K562 (cell line): ENCODE results near the gene CORO2A. TPM values are rescaled to one million over a fixed set of nuclear protein-coding genes. Genes with fewer than 3 reads are reported as not detected.

Experiments
- BACH1 ChIP-seq: fragments of 200-800 bp; sonication (Bioruptor generic); IDR thresholded peaks from 2 replicates; pipeline ENCODE4 v1.6.1; 2016; ENCODE audit warnings: missing genetic modification characterization, missing compliant biosample characterization
- CBFB ChIP-seq: sonication (generic); formaldehyde crosslinking; IDR thresholded peaks from 2 replicates; pipeline ENCODE4 v1.4.0; 2020; ENCODE audit warnings: mild to moderate bottlenecking, missing genetic modification reagents
- ELF1 ChIP-seq: fragments of 200-800 bp; sonication (Bioruptor generic); IDR thresholded peaks from 2 replicates; pipeline ENCODE4 v1.6.1; 2016; ENCODE audit warnings: missing genetic modification characterization, missing compliant biosample characterization
- KHSRP ChIP-seq: fragments of 450-650 bp; IDR thresholded peaks from 2 replicates; pipeline ENCODE4 v1.6.1; 2017
- NR3C1 ChIP-seq: sonication (generic); formaldehyde crosslinking; IDR thresholded peaks from 2 replicates; pipeline ENCODE4 v1.8.1; 2022; ENCODE audit warnings: missing genetic modification reagents
- NRF1 ChIP-seq, 2 experiments: fragments of 450-650 bp; IDR thresholded peaks in 1 of 2; conservative IDR thresholded peaks in 1 of 2; 2 replicates each; pipeline ENCODE4 v1.6.1; 2014; ENCODE audit warnings: mild to moderate bottlenecking in 2 of 2
- POLR2A ChIP-seq: fragments of 450-650 bp; conservative IDR thresholded peaks from 2 replicates; pipeline ENCODE4 v1.6.1; 2016
- PURB ChIP-seq: sonication (generic); formaldehyde crosslinking; IDR thresholded peaks from 2 replicates; pipeline ENCODE4 v1.9.0; 2021; ENCODE audit warnings: low read depth, mild to moderate bottlenecking, missing genetic modification reagents
- TCF7 ChIP-seq: sonication (generic); IDR thresholded peaks from 2 replicates; pipeline ENCODE4 v1.6.1; 2016; ENCODE audit warnings: antibody characterized with exemption, borderline replicate concordance
- ZBTB8A ChIP-seq: fragments of 450-650 bp; IDR thresholded peaks from 2 replicates; pipeline ENCODE4 v1.6.1; 2018; ENCODE audit warnings: mild to moderate bottlenecking, moderate library complexity; ENCODE audit not compliant: partially characterized antibody
- ZKSCAN8 ChIP-seq: fragments of 200-800 bp; sonication (Bioruptor generic); IDR thresholded peaks from 2 replicates; pipeline ENCODE4 v1.6.1; 2016; ENCODE audit warnings: missing genetic modification characterization, missing compliant biosample characterization
- ZNF133 ChIP-seq: fragments of 250-450 bp; sonication (Bioruptor Pico); IDR thresholded peaks from 2 replicates; pipeline ENCODE4 v1.4.0; 2020; ENCODE audit warnings: mild to moderate bottlenecking
- ZNF263 ChIP-seq: sonication (generic); formaldehyde crosslinking; IDR thresholded peaks from 2 replicates; pipeline ENCODE4 v1.8.0; 2022; ENCODE audit warnings: mild to moderate bottlenecking, missing genetic modification reagents, borderline replicate concordance
- ZNF696 ChIP-seq: fragments of 250-450 bp; sonication (Bioruptor Pico); conservative IDR thresholded peaks from 2 replicates; pipeline ENCODE4 v1.4.0; 2020; ENCODE audit warnings: mild to moderate bottlenecking, moderate library complexity
- polyA plus RNA-seq, 8 experiments: library from polyadenylated mRNA; depleted of rRNA in 4 of 8; stranded (reverse) in 5 of 8; unstranded in 3 of 8; fragments of >200 nt; fragmentation: Nextera tagmentation in 2 of 8; fragmentation: Illumina TruSeq in 1 of 8; extraction: Ambion mirVana in 2 of 8; extraction: Trizol in 1 of 8; gene quantifications; 2 replicates each; pipeline versions ENCODE4 v1.2.1 to v1.2.3, GENCODE V29; 2011 to 2014; ENCODE audit warnings: inconsistent platforms in 1 of 8, missing spikeins in 1 of 8
- total RNA-seq, 7 experiments: library from RNA; depleted of rRNA in 6 of 7; stranded (reverse); fragments of >200 nt in 6 of 7; fragmentation: Illumina TruSeq in 2 of 7; extraction: Trizol in 2 of 7; gene quantifications; 2 replicates each; pipeline versions ENCODE4 v1.2.1 to v1.2.3, GENCODE V29; 2011 to 2021; ENCODE audit warnings: low replicate concordance in 1 of 7
- TF ChIP-seq, protein P1 (sequence below): fragments of 450-650 bp; IDR thresholded peaks from 2 replicates; pipeline ENCODE4 v1.7.0; 2016; ENCODE audit warnings: borderline replicate concordance
- TF ChIP-seq, protein P2 (sequence below), 2 experiments: fragments of 450-650 bp; formaldehyde crosslinking in 1 of 2; IDR thresholded peaks; 2 replicates each; pipeline versions ENCODE4 v1.4.0 to v1.6.1; 2014 to 2020; ENCODE audit warnings: mild to moderate bottlenecking in 2 of 2, borderline replicate concordance in 1 of 2, low read depth in 1 of 2
- TF ChIP-seq, protein P3 (sequence below), 2 experiments: IDR thresholded peaks; 2 replicates each; pipeline ENCODE4 v1.6.1; 2012; ENCODE audit warnings: improper control_type of control experiment in 2 of 2, low read depth in 2 of 2, low read length in 2 of 2, borderline replicate concordance in 1 of 2

Gene CORO2A
- total and polyA plus RNA-seq, 9 of the 15 experiments (the other 6 are each of a cell fraction or from before 2014, with no cell fraction given) = 9.5 to 26.6 (median 18.0) TPM

DNA sequence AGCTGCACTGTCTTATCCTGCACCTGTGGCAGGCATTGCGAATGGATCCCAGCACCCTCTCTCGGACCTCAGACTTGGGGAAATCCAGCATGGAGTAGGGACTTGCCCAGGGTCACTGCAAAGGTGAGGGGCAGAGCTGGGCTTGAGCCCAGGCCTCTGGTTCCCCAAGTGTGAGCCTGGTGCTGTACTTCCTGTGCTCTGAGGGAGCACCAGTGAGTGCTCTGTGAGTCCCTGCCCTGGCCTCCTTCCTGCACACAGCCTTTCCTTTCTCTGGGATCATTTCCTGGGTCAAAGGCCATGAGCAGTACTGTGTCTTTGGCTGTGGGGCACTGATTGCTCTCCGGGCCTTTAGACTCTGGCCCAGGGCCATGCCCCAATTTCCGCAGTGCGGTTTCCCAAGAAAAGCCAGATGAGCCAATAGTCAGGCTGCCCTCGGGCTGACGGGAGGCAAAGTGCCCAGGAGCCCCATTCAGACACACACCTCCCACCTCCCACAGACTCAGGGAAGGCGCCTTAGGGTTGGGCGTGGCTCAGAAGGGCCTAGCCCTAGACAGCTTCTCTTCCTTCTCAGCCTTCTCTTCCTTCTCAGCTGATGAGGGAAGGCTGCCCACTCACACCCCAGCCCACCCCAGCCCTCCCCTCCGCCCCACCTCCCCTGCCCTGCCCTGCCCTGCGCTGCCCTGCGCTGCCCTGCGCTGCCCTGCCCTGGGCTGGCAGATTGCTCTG lies 50.1 kb downstream of the CORO2A start (continued):
- TF ChIP-seq, protein P1, sequence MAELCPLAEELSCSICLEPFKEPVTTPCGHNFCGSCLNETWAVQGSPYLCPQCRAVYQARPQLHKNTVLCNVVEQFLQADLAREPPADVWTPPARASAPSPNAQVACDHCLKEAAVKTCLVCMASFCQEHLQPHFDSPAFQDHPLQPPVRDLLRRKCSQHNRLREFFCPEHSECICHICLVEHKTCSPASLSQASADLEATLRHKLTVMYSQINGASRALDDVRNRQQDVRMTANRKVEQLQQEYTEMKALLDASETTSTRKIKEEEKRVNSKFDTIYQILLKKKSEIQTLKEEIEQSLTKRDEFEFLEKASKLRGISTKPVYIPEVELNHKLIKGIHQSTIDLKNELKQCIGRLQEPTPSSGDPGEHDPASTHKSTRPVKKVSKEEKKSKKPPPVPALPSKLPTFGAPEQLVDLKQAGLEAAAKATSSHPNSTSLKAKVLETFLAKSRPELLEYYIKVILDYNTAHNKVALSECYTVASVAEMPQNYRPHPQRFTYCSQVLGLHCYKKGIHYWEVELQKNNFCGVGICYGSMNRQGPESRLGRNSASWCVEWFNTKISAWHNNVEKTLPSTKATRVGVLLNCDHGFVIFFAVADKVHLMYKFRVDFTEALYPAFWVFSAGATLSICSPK = no peak
- TF ChIP-seq CBFB = no peak
- no peak for TF ChIP-seq ZNF133
- no peak for TF ChIP-seq BACH1 (tag)
- TF ChIP-seq PURB (CRISPR knock-in tag) = no peak
- TF ChIP-seq, protein P2, sequence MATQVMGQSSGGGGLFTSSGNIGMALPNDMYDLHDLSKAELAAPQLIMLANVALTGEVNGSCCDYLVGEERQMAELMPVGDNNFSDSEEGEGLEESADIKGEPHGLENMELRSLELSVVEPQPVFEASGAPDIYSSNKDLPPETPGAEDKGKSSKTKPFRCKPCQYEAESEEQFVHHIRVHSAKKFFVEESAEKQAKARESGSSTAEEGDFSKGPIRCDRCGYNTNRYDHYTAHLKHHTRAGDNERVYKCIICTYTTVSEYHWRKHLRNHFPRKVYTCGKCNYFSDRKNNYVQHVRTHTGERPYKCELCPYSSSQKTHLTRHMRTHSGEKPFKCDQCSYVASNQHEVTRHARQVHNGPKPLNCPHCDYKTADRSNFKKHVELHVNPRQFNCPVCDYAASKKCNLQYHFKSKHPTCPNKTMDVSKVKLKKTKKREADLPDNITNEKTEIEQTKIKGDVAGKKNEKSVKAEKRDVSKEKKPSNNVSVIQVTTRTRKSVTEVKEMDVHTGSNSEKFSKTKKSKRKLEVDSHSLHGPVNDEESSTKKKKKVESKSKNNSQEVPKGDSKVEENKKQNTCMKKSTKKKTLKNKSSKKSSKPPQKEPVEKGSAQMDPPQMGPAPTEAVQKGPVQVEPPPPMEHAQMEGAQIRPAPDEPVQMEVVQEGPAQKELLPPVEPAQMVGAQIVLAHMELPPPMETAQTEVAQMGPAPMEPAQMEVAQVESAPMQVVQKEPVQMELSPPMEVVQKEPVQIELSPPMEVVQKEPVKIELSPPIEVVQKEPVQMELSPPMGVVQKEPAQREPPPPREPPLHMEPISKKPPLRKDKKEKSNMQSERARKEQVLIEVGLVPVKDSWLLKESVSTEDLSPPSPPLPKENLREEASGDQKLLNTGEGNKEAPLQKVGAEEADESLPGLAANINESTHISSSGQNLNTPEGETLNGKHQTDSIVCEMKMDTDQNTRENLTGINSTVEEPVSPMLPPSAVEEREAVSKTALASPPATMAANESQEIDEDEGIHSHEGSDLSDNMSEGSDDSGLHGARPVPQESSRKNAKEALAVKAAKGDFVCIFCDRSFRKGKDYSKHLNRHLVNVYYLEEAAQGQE (IDR thresholded peaks at IDR 0.05; ENCODE audit: borderline replicate concordance) = no peak
- TF ChIP-seq, protein P2 (CRISPR knock-in tag; IDR thresholded peaks at IDR 0.05; ENCODE audit: low read depth) = no peak
- TF ChIP-seq NR3C1 = no peak
- no peak for TF ChIP-seq POLR2A
- TF ChIP-seq ELF1 = no peak
- no peak for TF ChIP-seq KHSRP
- TF ChIP-seq TCF7 = no peak
- peak; percentile 87 for TF ChIP-seq ZNF263
- TF ChIP-seq, protein P3, sequence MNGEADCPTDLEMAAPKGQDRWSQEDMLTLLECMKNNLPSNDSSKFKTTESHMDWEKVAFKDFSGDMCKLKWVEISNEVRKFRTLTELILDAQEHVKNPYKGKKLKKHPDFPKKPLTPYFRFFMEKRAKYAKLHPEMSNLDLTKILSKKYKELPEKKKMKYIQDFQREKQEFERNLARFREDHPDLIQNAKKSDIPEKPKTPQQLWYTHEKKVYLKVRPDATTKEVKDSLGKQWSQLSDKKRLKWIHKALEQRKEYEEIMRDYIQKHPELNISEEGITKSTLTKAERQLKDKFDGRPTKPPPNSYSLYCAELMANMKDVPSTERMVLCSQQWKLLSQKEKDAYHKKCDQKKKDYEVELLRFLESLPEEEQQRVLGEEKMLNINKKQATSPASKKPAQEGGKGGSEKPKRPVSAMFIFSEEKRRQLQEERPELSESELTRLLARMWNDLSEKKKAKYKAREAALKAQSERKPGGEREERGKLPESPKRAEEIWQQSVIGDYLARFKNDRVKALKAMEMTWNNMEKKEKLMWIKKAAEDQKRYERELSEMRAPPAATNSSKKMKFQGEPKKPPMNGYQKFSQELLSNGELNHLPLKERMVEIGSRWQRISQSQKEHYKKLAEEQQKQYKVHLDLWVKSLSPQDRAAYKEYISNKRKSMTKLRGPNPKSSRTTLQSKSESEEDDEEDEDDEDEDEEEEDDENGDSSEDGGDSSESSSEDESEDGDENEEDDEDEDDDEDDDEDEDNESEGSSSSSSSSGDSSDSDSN (IDR thresholded peaks at IDR 0.05; ENCODE audit: borderline replicate concordance in 1 of 2, low read depth in 2 of 2, low read length in 2 of 2) = no peak
- no peak for TF ChIP-seq NRF1 (conservative IDR thresholded peaks at IDR 0.05 in 1 of 2, IDR thresholded peaks at IDR 0.05 in 1 of 2)
- TF ChIP-seq ZNF696 = no peak
- no peak for TF ChIP-seq ZBTB8A
- no peak for TF ChIP-seq ZKSCAN8 (CRISPR knock-in tag)
